H9 (cell line): ENCODE measurements around the gene PARP8. TPM values are rescaled to one million over a fixed set of nuclear protein-coding genes. Genes with fewer than 3 reads are reported as not detected.

Source experiments
- DNase-seq: peaks from one replicate; pipeline ENCODE4 v3.0.0-alpha.2; 2017
- H2AFZ ChIP-seq: one replicate; pipeline ENCODE4 v1.6.1; 2013; ENCODE audit warnings: mild to moderate bottlenecking, low read length, control low read depth, moderate library complexity
- H2AK5ac ChIP-seq: 2 replicates; pipeline ENCODE4 v1.6.1; 2013; ENCODE audit warnings: low read length, control low read depth, mixed read lengths; ENCODE audit not compliant: insufficient read length
- H2BK120ac ChIP-seq: one replicate; pipeline ENCODE4 v1.6.1; 2013; ENCODE audit warnings: low read depth, mild to moderate bottlenecking, low read length, control low read depth, inconsistent platforms; ENCODE audit not compliant: poor library complexity, severe bottlenecking
- H2BK12ac ChIP-seq: 2 replicates; pipeline ENCODE4 v1.6.1; 2013; ENCODE audit warnings: low read length, control low read depth, mixed read lengths, low read depth; ENCODE audit not compliant: insufficient read length
- H2BK15ac ChIP-seq: 2 replicates; pipeline ENCODE4 v1.6.1; 2013; ENCODE audit warnings: low read depth, low read length, control low read depth
- H2BK20ac ChIP-seq: one replicate; pipeline ENCODE4 v1.6.1; 2013; ENCODE audit warnings: low read depth, mild to moderate bottlenecking, low read length, control low read depth, inconsistent platforms; ENCODE audit not compliant: poor library complexity, severe bottlenecking
- H2BK5ac ChIP-seq: 2 replicates; pipeline ENCODE4 v1.6.1; 2013; ENCODE audit warnings: low read length, control low read depth, mixed read lengths; ENCODE audit not compliant: insufficient read length
- H3K14ac ChIP-seq: 2 replicates; pipeline ENCODE4 v1.6.1; 2013; ENCODE audit warnings: low read length, control low read depth; ENCODE audit not compliant: insufficient read depth
- H3K18ac ChIP-seq: 2 replicates; pipeline ENCODE4 v1.6.1; 2013; ENCODE audit warnings: low read depth, mild to moderate bottlenecking, mixed read lengths, low read length, control low read depth; ENCODE audit not compliant: insufficient read length
- H3K23ac ChIP-seq: 2 replicates; pipeline ENCODE4 v1.6.1; 2013; ENCODE audit warnings: low read length, control low read depth, mixed read lengths, low read depth; ENCODE audit not compliant: insufficient read length
- H3K23me2 ChIP-seq: 2 replicates; pipeline ENCODE4 v1.6.1; 2013; ENCODE audit warnings: low read depth, mild to moderate bottlenecking, mixed read lengths, low read length, control low read depth; ENCODE audit not compliant: insufficient read length, poor library complexity, severe bottlenecking
- H3K27ac ChIP-seq: 2 replicates; pipeline ENCODE4 v1.5.1; 2013; ENCODE audit warnings: low read length, control low read depth, mixed read lengths, low read depth; ENCODE audit not compliant: insufficient read length
- H3K27me3 ChIP-seq: 2 replicates; pipeline ENCODE4 v1.6.1; 2013; ENCODE audit warnings: low read length, control low read depth, inconsistent platforms; ENCODE audit not compliant: insufficient read depth
- H3K4ac ChIP-seq: 2 replicates; pipeline ENCODE4 v1.6.1; 2013; ENCODE audit warnings: low read depth, mild to moderate bottlenecking, control low read depth, inconsistent platforms, low read length, moderate library complexity
- H3K4me1 ChIP-seq: 2 replicates; pipeline ENCODE4 v1.6.1; 2013; ENCODE audit warnings: low read length, control low read depth, inconsistent platforms; ENCODE audit not compliant: insufficient read depth
- H3K4me2 ChIP-seq: 2 replicates; pipeline ENCODE4 v1.6.1; 2013; ENCODE audit warnings: low read length, control low read depth, mixed read lengths; ENCODE audit not compliant: insufficient read length, insufficient read depth
- H3K56ac ChIP-seq: 2 replicates; pipeline ENCODE4 v1.6.1; 2013; ENCODE audit warnings: low read depth, mild to moderate bottlenecking, mixed read lengths, low read length, control low read depth; ENCODE audit not compliant: insufficient read length
- H3K79me1 ChIP-seq: 2 replicates; pipeline ENCODE4 v1.6.1; 2013; ENCODE audit warnings: low read depth, mild to moderate bottlenecking, moderate library complexity, low read length, control low read depth, inconsistent platforms; ENCODE audit not compliant: insufficient read depth, poor library complexity, severe bottlenecking
- H3K79me2 ChIP-seq: 2 replicates; pipeline ENCODE4 v1.6.1; 2013; ENCODE audit warnings: low read length, control low read depth, inconsistent platforms; ENCODE audit not compliant: insufficient read depth
- H3K9ac ChIP-seq: 2 replicates; pipeline ENCODE4 v1.6.1; 2013; ENCODE audit warnings: low read length, control low read depth, mixed read lengths; ENCODE audit not compliant: insufficient read length; ENCODE audit errors: extremely low read depth
- H3K9me3 ChIP-seq: one replicate; pipeline ENCODE4 v1.6.1; 2013; ENCODE audit warnings: low read depth, low read length, inconsistent platforms; ENCODE audit not compliant: control insufficient read depth
- H3T11ph ChIP-seq: one replicate; pipeline ENCODE4 v1.6.1; 2013; ENCODE audit warnings: mild to moderate bottlenecking, low read length, control low read depth, inconsistent platforms
- H4K20me1 ChIP-seq: one replicate; pipeline ENCODE4 v1.6.1; 2013; ENCODE audit not compliant: control insufficient read depth, insufficient read length, insufficient read depth
- H4K5ac ChIP-seq: 2 replicates; pipeline ENCODE4 v1.6.1; 2013; ENCODE audit warnings: low read depth, mild to moderate bottlenecking, mixed read lengths, low read length, control low read depth; ENCODE audit not compliant: insufficient read length
- H4K8ac ChIP-seq: replicated peaks from 2 replicates; pipeline ENCODE4 v1.6.1; 2013; ENCODE audit warnings: low read length, control low read depth, mixed read lengths, low read depth; ENCODE audit not compliant: insufficient read length
- H4K91ac ChIP-seq: 2 replicates; pipeline ENCODE4 v1.6.1; 2013; ENCODE audit warnings: low read depth, mild to moderate bottlenecking, moderate library complexity, mixed read lengths, low read length, control low read depth; ENCODE audit not compliant: insufficient read length
- H3K27ac Mint-ChIP-seq, 3 experiments: 2 replicates in 2 of 3; 3 replicates in 1 of 3; pipeline ENCODE4 v1.8.0; 2020 to 2021; ENCODE audit warnings: mixed read lengths in 3 of 3, mild to moderate bottlenecking in 1 of 3, moderate library complexity in 1 of 3
- H3K27me3 Mint-ChIP-seq: 2 replicates; pipeline ENCODE4 v1.8.0; 2021; ENCODE audit warnings: low read depth, mild to moderate bottlenecking, moderate library complexity, mixed read lengths
- H3K36me3 Mint-ChIP-seq, 3 experiments: 2 replicates in 2 of 3; 3 replicates in 1 of 3; pipeline ENCODE4 v1.8.0; 2020 to 2021; ENCODE audit warnings: low read depth in 3 of 3, mixed read lengths in 3 of 3; ENCODE audit not compliant: insufficient read depth in 1 of 3
- H3K4me1 Mint-ChIP-seq, 2 experiments: 2 replicates each; pipeline ENCODE4 v1.8.0; 2020; ENCODE audit warnings: mixed read lengths in 2 of 2
- H3K4me3 Mint-ChIP-seq, 2 experiments: 2 replicates in 1 of 2; 3 replicates in 1 of 2; pipeline ENCODE4 v1.8.0; 2020 to 2021; ENCODE audit warnings: mild to moderate bottlenecking in 2 of 2, mixed read lengths in 2 of 2, moderate library complexity in 1 of 2
- H3K9me3 Mint-ChIP-seq, 2 experiments: 2 replicates in 1 of 2; 3 replicates in 1 of 2; pipeline ENCODE4 v1.8.0; 2020; ENCODE audit warnings: mild to moderate bottlenecking in 2 of 2, mixed read lengths in 2 of 2, moderate library complexity in 1 of 2
- WGBS: extraction: QIAGEN DNeasy Blood & Tissue Kit; methylation state at CpG from one replicate; pipeline ENCODE4 v1.1.7; 2013; ENCODE audit warnings: missing lambda C conversion rate, low lambda C conversion rate, mixed read lengths; ENCODE audit not compliant: insufficient read length; ENCODE audit errors: extremely low coverage; 5-methylcytosine and 5-hydroxymethylcytosine counted together
- total RNA-seq: library from RNA; stranded (reverse); gene quantifications from 2 replicates; pipeline ENCODE4 v1.2.1, GENCODE V29; 2021
- TF ChIP-seq, protein P1 (sequence below): fragments of 200-600 bp; sonication (generic); conservative IDR thresholded peaks from 3 replicates; pipeline ENCODE4 v1.8.0; 2021; ENCODE audit warnings: antibody characterized with exemption, mild to moderate bottlenecking

The PARP8 gene
- total RNA-seq, 1 experiment from 2014 or later = 34.0 TPM

DNA sequence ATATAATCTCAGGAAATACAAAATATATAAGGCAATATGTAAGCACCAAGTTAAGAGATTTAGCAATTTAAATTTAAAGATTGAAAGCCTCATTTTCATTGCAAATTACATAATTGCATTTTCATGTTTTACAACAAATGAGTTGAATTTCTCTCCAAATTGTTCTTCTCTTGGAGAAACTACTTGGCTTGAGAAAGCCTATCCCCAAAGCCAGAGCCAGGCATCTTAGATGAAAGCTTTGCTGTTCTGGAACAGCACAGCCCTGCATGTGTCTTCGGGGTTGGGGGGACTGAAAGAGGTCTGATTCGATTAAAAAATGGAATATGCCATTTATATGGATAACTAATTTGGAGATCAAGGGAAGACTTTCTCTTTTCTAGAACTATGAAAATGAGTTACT, 212.0 kb downstream of the PARP8 start:
- no peak overlapping the region for H3K4ac ChIP-seq
- Mint-ChIP-seq H3K27me3 (no peaks in the 10 kb centered on the region), H3K27ac (no peak overlapping the region), H3K4me1 (no peaks in the 10 kb centered on the region), H3K9me3 (peaks cover 0 to 4% of the 10 kb centered on the region in 2 experiments; a peak in 1 of 5 replicates), H3K36me3 (no peaks in the 10 kb centered on the region), H3K4me3 (no peak overlapping the region)
- no peaks in the 10 kb centered on the region for H3K27me3 ChIP-seq
- no peak overlapping the region for H4K8ac ChIP-seq
- no peaks in the 10 kb centered on the region for H3K4me1 ChIP-seq
- no peak overlapping the region for H2BK20ac ChIP-seq
- H4K91ac ChIP-seq = no peak overlapping the region
- no CpG with 5 or more reads among the region's 2 CpGs for whole genome bisulfite sequencing
- H3K23ac ChIP-seq = no peak overlapping the region
- H3K56ac ChIP-seq = no peak overlapping the region
- no peak overlapping the region for H2BK12ac ChIP-seq
- no peak overlapping the region for H3K4me2 ChIP-seq
- H2AFZ ChIP-seq = no peak overlapping the region
- no peak overlapping the region for H3K14ac ChIP-seq
- no peak overlapping the region for H3K27ac ChIP-seq
- no peak for DNase-seq
- no peak overlapping the region for H3K9ac ChIP-seq
- H2BK5ac ChIP-seq = no peak overlapping the region
- H3K23me2 ChIP-seq = no peaks in the 10 kb centered on the region
- no peak overlapping the region for H3T11ph ChIP-seq
- H2BK120ac ChIP-seq = no peak overlapping the region
- H3K18ac ChIP-seq = no peak overlapping the region
- H4K5ac ChIP-seq = no peak overlapping the region
- TF ChIP-seq, protein P1, sequence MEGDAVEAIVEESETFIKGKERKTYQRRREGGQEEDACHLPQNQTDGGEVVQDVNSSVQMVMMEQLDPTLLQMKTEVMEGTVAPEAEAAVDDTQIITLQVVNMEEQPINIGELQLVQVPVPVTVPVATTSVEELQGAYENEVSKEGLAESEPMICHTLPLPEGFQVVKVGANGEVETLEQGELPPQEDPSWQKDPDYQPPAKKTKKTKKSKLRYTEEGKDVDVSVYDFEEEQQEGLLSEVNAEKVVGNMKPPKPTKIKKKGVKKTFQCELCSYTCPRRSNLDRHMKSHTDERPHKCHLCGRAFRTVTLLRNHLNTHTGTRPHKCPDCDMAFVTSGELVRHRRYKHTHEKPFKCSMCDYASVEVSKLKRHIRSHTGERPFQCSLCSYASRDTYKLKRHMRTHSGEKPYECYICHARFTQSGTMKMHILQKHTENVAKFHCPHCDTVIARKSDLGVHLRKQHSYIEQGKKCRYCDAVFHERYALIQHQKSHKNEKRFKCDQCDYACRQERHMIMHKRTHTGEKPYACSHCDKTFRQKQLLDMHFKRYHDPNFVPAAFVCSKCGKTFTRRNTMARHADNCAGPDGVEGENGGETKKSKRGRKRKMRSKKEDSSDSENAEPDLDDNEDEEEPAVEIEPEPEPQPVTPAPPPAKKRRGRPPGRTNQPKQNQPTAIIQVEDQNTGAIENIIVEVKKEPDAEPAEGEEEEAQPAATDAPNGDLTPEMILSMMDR = no peak
- H4K20me1 ChIP-seq = no peaks in the 10 kb centered on the region
- no peaks in the 10 kb centered on the region for H3K79me2 ChIP-seq
- no peak overlapping the region for H2AK5ac ChIP-seq
- H3K9me3 ChIP-seq = no peaks in the 10 kb centered on the region
- H2BK15ac ChIP-seq = no peak overlapping the region
- no peaks in the 10 kb centered on the region for H3K79me1 ChIP-seq
